ENCODE results near the gene TMEM254.

Gene TMEM254

DNA sequence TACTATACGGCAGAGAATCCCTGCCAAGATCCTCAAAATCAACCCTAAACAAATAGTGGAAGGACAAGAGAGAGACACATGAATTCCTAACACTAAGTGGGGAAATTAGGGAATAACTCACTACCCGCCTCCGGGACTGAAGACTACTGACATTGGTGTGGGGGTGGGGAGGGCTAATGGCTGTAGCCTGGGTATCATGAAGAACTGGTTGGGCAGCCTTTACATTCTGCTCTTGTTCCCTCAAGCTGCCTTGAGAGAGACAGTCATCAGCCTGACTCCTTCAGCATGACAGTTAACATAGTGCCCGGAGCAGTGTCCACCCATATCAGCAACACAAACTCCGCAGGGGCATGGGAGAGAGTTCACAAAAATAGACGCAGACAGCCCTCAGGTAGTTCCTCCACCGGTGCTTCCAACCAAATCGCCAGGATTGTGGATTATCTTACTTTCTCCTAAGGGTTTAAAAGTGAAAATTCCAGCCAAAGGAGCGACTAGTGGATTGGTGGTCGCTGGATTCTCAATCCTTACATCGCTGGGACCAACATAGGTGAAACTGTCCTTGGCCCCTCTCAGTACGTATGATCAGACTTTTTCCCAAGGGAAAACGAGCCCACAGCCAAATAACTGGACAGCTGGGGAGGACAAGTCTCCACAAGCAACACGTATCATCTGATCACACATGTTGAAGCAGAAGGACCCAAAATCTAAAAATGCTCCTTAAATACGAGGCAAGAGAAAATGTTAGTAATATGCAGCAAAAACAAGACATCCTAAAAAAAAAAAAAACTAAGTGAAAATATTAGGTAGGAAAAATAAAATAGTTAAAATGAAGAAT is 22.6 kb downstream of the TMEM254 start:
- H3K4me3 ChIP-seq (ENCODE audit: low read depth, low read length) = no peak overlapping the region
- TF ChIP-seq, protein P1, sequence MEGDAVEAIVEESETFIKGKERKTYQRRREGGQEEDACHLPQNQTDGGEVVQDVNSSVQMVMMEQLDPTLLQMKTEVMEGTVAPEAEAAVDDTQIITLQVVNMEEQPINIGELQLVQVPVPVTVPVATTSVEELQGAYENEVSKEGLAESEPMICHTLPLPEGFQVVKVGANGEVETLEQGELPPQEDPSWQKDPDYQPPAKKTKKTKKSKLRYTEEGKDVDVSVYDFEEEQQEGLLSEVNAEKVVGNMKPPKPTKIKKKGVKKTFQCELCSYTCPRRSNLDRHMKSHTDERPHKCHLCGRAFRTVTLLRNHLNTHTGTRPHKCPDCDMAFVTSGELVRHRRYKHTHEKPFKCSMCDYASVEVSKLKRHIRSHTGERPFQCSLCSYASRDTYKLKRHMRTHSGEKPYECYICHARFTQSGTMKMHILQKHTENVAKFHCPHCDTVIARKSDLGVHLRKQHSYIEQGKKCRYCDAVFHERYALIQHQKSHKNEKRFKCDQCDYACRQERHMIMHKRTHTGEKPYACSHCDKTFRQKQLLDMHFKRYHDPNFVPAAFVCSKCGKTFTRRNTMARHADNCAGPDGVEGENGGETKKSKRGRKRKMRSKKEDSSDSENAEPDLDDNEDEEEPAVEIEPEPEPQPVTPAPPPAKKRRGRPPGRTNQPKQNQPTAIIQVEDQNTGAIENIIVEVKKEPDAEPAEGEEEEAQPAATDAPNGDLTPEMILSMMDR (IDR thresholded peaks at IDR 0.05; ENCODE audit: control insufficient read depth, extremely low read depth, insufficient read depth) = no peak
- DNase-seq (ENCODE audit: low read depth) = peak; percentile 31

GRCh38 chr10:80104066-80104926 is 25.8 kb downstream of the TMEM254 start:
- TF ChIP-seq, protein P1 (IDR thresholded peaks at IDR 0.05; ENCODE audit: control insufficient read depth, extremely low read depth, insufficient read depth) = no peak
- no peak for DNase-seq (ENCODE audit: low read depth)
- H3K4me3 ChIP-seq (ENCODE audit: low read depth, low read length) = no peak overlapping the region

- TF ChIP-seq, protein P1 (IDR thresholded peaks at IDR 0.05; ENCODE audit: control insufficient read depth, extremely low read depth, insufficient read depth) = no peak
- H3K4me3 ChIP-seq (ENCODE audit: low read depth, low read length) = no peak overlapping the region
- DNase-seq (ENCODE audit: low read depth) = no peak
Observed at GRCh38 chr10:80108576-80109239, 30.2 kb downstream of the TMEM254 start.

- no peak overlapping the region for H3K4me3 ChIP-seq (ENCODE audit: low read depth, low read length)
- DNase-seq (ENCODE audit: low read depth) = no peak
- TF ChIP-seq, protein P1 (IDR thresholded peaks at IDR 0.05; ENCODE audit: control insufficient read depth, extremely low read depth, insufficient read depth) = no peak
Observed at GRCh38 chr10:80110986-80111385, 32.5 kb downstream of the TMEM254 start.

- TF ChIP-seq, protein P1 (IDR thresholded peaks at IDR 0.05; ENCODE audit: control insufficient read depth, extremely low read depth, insufficient read depth) = no peak
- H3K4me3 ChIP-seq (ENCODE audit: low read depth, low read length) = no peak overlapping the region
- DNase-seq (ENCODE audit: low read depth) = no peak
Observed at GRCh38 chr10:80118669-80119068, 40.2 kb downstream of the TMEM254 start.

DNA sequence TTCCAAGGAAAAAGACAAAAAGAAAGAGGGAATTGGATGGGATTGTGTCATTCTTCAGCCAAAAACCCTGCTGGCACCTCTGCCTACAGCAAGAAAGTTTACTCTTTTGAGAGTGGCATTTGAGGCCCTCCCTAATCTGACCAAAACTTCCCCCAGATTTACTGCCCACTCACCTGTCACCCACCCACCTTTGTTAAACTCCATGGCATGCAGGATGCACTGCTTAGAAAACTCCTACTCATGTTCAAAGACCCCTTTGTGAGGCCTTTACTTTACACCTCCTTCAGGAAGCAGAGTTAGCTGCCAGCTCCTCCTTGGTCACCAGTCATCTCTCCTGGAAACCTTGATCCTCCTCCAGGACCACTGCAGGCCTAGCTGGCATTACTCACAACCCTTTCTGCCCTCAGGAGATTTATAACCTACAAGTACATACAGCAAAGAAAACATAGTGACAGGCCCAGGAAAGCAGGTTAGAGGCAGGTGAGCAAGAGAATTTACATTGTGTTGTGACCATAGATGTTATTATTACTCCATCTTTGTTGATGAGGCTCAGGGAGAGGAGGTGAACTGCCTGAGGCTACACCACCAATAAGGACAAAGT is 43.7 kb downstream of the TMEM254 start:
- no peak for DNase-seq (ENCODE audit: low read depth)
- TF ChIP-seq, protein P1 (IDR thresholded peaks at IDR 0.05; ENCODE audit: control insufficient read depth, extremely low read depth, insufficient read depth) = no peak
- no peak overlapping the region for H3K4me3 ChIP-seq (ENCODE audit: low read depth, low read length)

Measured in LNCaP clone FGC (cell line).